Embryonic facial prominence (tissue), 1 donor: ENCODE data around the gene REX1BD.
A peak's percentile ranks its signal among the peaks of the same experiment; 100 is the strongest.

Experiments used
- DNase-seq: peaks from one replicate; pipeline ENCODE4 v3.0.0-alpha.2; 2016; ENCODE audit errors: extremely low spot score

The REX1BD gene

GRCh38 chr19:18613589-18614234, 25.1 kb downstream of the REX1BD start:
- no peak for DNase-seq

GRCh38 chr19:18616023-18616422, 27.4 kb downstream of the REX1BD start:
- no peak for DNase-seq

GRCh38 chr19:18617562-18617961, 29.0 kb downstream of the REX1BD start:
- no peak for DNase-seq

- no peak for DNase-seq
Measured at GRCh38 chr19:18618236-18618635, 29.6 kb downstream of the REX1BD start.

GRCh38 chr19:18620311-18620710, 31.7 kb downstream of the REX1BD start:
- DNase-seq: no peak

- no peak for DNase-seq
Measured at GRCh38 chr19:18620902-18621301, 32.3 kb downstream of the REX1BD start.

GRCh38 chr19:18626906-18627305, 38.3 kb downstream of the REX1BD start:
- DNase-seq: no peak

GRCh38 chr19:18629166-18630088, 40.8 kb downstream of the REX1BD start:
- DNase-seq: no peak

- no peak for DNase-seq
Measured at GRCh38 chr19:18633321-18633720, 44.7 kb downstream of the REX1BD start.

- DNase-seq: no peak
Measured at GRCh38 chr19:18634612-18635297, 46.2 kb downstream of the REX1BD start.

- no peak for DNase-seq
Measured at GRCh38 chr19:18635831-18636182, 47.2 kb downstream of the REX1BD start.

GRCh38 chr19:18636183-18636968, 47.8 kb downstream of the REX1BD start:
- peak; percentile 89 for DNase-seq

- DNase-seq: no peak
Measured at GRCh38 chr19:18636969-18637629, 48.5 kb downstream of the REX1BD start, which contains the start of gene KLHL26. Gene KLHL26, plus strand, starts transcription at chr19:18637028. Its CDS starts 27 bp downstream, at chr19:18637055.

GRCh38 chr19:18637673-18638630, 49.4 kb downstream of the REX1BD start:
- no peak for DNase-seq

GRCh38 chr19:18639706-18640243, 51.2 kb downstream of the REX1BD start:
- DNase-seq: no peak
